ENCODE data around the gene C16orf87. TPM values are rescaled to one million over a fixed set of nuclear protein-coding genes. Genes with fewer than 3 reads are reported as not detected.

C16orf87 gene
- total RNA-seq, 2 donors from 2014 or later = 8.1 to 24.4 TPM

DNA sequence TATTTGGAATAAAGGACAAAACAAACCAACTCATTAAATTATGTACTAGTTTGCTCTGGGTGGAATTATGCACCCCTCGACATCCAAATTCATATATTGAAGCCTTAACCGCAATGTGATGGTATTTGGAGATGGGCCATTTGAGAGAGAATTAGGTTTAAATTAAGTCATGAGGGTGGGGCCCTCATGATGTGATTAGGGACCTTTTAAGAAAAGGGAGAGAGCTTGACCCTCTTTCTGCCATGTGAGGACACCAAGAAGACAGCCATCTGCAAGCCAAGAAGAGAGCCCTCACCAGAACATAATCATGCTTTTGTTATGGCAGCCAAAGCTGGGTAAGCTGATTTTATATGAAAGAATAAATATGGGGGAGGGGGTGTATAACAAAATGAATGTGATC lies 2.0 kb downstream of the C16orf87 start:
- TF ChIP-seq, protein P1, sequence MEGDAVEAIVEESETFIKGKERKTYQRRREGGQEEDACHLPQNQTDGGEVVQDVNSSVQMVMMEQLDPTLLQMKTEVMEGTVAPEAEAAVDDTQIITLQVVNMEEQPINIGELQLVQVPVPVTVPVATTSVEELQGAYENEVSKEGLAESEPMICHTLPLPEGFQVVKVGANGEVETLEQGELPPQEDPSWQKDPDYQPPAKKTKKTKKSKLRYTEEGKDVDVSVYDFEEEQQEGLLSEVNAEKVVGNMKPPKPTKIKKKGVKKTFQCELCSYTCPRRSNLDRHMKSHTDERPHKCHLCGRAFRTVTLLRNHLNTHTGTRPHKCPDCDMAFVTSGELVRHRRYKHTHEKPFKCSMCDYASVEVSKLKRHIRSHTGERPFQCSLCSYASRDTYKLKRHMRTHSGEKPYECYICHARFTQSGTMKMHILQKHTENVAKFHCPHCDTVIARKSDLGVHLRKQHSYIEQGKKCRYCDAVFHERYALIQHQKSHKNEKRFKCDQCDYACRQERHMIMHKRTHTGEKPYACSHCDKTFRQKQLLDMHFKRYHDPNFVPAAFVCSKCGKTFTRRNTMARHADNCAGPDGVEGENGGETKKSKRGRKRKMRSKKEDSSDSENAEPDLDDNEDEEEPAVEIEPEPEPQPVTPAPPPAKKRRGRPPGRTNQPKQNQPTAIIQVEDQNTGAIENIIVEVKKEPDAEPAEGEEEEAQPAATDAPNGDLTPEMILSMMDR (IDR thresholded peaks at IDR 0.05) = no peak
- no peak for TF ChIP-seq POLR2A (IDR thresholded peaks at IDR 0.05)
- no peak for TF ChIP-seq POLR2AphosphoS5 (IDR thresholded peaks at IDR 0.05)
- peaks cover 8% of the 10 kb centered on the region for H3K4me1 ChIP-seq (replicated peaks)
- intact Hi-C loops (cut with DNase I) = no loop called here
- no peaks in the 10 kb centered on the region for H3K27me3 ChIP-seq (replicated peaks; ENCODE audit: insufficient read depth)
- no peak overlapping the region for H3K27ac ChIP-seq
- H3K36me3 ChIP-seq = no peaks in the 10 kb centered on the region
- no peak overlapping the region for H3K4me3 ChIP-seq
- no peak for DNase-seq (ENCODE audit: low spot score)
- 98% methylated on average over 2 of the region's 2 CpGs for WGBS
- no peaks in the 10 kb centered on the region for H3K9me3 ChIP-seq

DNA sequence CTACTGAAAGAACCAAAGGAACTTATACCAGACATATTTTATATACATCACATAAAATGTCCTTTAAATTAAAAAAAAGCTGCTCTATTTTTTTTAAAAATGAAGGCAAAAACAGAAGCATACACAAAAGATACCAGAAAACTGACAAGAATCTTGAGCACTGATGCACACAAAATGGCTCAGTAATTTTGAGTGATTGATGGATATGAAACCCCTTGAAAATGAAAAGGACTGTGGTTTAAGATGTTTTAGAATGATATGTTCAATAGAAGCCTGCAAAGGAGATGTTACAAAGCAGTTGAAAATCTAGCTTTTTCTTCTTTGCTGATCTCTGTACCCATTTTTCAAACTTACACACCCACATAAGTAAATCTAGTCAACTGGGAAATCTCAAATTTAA lies 2.7 kb downstream of the C16orf87 start:
- Histone ChIP-seq H3K4me3 (no peak overlapping the region), H3K9me3 (no peaks in the 10 kb centered on the region), H3K27me3 (replicated peaks; ENCODE audit: insufficient read depth) (no peaks in the 10 kb centered on the region), H3K27ac (no peak overlapping the region), H3K4me1 (replicated peaks) (peaks cover 8% of the 10 kb centered on the region), H3K36me3 (no peaks in the 10 kb centered on the region)
- no peak for TF ChIP-seq POLR2A (IDR thresholded peaks at IDR 0.05)
- TF ChIP-seq, protein P1 (IDR thresholded peaks at IDR 0.05) = no peak
- TF ChIP-seq POLR2AphosphoS5 (IDR thresholded peaks at IDR 0.05) = no peak
- no peak for DNase-seq (ENCODE audit: low spot score)
- intact Hi-C loops (cut with DNase I) = no loop called here

DNA sequence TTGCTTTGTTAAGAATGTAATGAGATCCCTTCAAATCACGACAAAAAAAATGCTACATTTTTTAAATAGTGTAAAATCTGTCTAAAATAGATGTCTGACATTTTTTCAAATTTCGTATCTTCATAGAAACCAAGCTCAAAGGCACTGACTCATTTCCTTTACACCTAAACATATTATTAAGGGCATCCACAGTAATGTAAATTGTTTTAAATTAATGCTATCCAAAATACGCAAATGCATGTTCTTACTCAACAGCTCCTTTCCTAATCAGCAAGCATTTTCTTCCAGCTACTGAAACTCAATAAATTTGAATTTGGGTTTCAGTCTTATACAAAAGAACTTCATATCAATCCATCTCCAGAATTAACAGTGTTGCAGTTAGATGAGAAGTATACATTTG lies 4.3 kb downstream of the C16orf87 start:
- DNase-seq (ENCODE audit: low spot score) = no peak
- H3K27me3 ChIP-seq (replicated peaks; ENCODE audit: insufficient read depth) = no peaks in the 10 kb centered on the region
- intact Hi-C loops (cut with DNase I) = no loop called here
- WGBS = 82% methylated on average over 3 of the region's 3 CpGs
- no peaks in the 10 kb centered on the region for H3K36me3 ChIP-seq
- no peak overlapping the region for H3K4me3 ChIP-seq
- no peak overlapping the region for H3K27ac ChIP-seq
- TF ChIP-seq, protein P1 (IDR thresholded peaks at IDR 0.05) = no peak
- H3K9me3 ChIP-seq = no peaks in the 10 kb centered on the region
- H3K4me1 ChIP-seq (replicated peaks) = peaks cover 8% of the 10 kb centered on the region

DNA sequence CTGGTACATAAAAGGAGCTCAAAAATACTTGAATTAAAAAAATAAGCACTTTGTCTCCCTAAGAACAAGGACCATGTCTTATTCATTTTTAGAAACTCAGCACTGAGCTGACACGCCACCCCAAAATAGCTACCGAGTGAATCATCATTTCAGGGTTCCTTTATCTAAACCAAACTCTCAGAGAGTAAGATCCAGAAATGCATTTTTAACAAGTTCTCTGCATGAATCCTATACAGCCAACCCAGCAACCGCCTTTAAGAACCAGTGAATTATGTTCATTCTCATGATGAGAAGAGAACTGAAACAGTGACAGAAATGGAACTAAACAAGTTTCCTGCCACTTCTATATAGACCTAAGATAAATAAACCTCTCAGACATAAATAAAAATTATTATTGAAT lies 8.7 kb downstream of the C16orf87 start:
- Histone ChIP-seq H3K27me3 (replicated peaks; ENCODE audit: insufficient read depth) (no peaks in the 10 kb centered on the region), H3K4me3 (no peak overlapping the region), H3K27ac (no peak overlapping the region), H3K9me3 (no peaks in the 10 kb centered on the region), H3K4me1 (replicated peaks) (no peaks in the 10 kb centered on the region), H3K36me3 (no peaks in the 10 kb centered on the region)
- DNase-seq (ENCODE audit: low spot score) = no peak
- intact Hi-C loops (cut with DNase I) = no loop called here
- TF ChIP-seq POLR2AphosphoS5 (IDR thresholded peaks at IDR 0.05) = no peak
- TF ChIP-seq, protein P1 (IDR thresholded peaks at IDR 0.05) = no peak
- no peak for TF ChIP-seq POLR2A (IDR thresholded peaks at IDR 0.05)
- 83% methylated on average over 3 of the region's 3 CpGs for WGBS

DNA sequence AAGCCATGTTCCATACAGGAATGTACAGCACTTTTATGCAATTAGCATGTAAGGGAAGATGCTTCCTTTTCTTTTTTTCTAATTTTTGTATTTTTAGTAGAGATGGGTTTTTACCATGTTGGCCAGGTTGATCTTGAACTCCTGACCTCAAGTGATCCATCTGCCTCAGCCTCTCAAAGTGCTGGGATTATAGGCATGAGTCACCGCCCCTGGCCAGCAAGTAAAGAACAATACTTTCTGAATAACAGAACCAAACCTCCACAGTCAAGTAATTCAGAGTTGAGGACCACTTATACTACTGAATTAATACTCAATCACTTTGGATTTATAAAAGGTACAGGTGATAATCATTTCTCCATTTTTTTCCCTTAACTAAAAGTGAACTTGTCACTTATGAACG lies 13.0 kb downstream of the C16orf87 start:
- 62% methylated on average over 2 of the region's 2 CpGs for WGBS
- no peaks in the 10 kb centered on the region for H3K36me3 ChIP-seq
- DNase-seq (ENCODE audit: low spot score) = no peak
- no peaks in the 10 kb centered on the region for H3K27me3 ChIP-seq (replicated peaks; ENCODE audit: insufficient read depth)
- H3K4me1 ChIP-seq (replicated peaks) = no peaks in the 10 kb centered on the region
- TF ChIP-seq POLR2A (IDR thresholded peaks at IDR 0.05) (no peak), POLR2AphosphoS5 (IDR thresholded peaks at IDR 0.05) (no peak)
- TF ChIP-seq, protein P1 (IDR thresholded peaks at IDR 0.05) = no peak
- H3K27ac ChIP-seq = no peak overlapping the region
- intact Hi-C loops (cut with DNase I) = no loop called here
- no peaks in the 10 kb centered on the region for H3K9me3 ChIP-seq
- no peak overlapping the region for H3K4me3 ChIP-seq
